ENCODE data around the gene RNF111. TPM values are rescaled to one million over a fixed set of nuclear protein-coding genes. Genes with fewer than 3 reads are reported as not detected.
A peak's percentile ranks its signal among the peaks of the same experiment; 100 is the strongest.

Gene RNF111
- total and polyA plus RNA-seq, 7 donors, result 7.6 to 28.6 (median 15.0) TPM

DNA sequence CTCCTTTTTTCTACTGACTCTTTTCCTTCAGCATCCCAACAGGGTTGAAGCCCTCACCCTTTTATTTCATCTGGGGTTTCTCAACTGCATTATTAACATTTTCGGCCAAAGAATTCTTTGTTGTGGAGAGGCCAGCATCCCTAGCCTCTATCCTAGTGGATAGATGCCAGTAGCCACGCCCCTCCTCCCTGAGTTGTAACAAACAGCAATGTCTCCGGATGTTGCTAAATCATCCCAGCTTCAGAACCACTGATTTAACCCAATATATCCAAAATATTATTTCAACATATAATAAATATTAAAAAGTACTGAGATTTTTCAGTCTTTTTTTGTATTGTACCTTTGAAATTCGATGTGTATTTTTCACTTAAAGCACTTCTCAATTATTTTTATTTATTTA, 2.0 kb upstream of the RNF111 start:
- WGBS, 2 donors, result 43 to 62% methylated on average over 4 of the region's 4 CpGs
- H3K9me3 ChIP-seq, result no peaks in the 10 kb centered on the region
- H3K27ac ChIP-seq, result no peak overlapping the region
- intact Hi-C loops (cut with DNase I), result loop anchor here (5.0 kb wide), 1 partner anchor 122 kb away; the partner anchor contains the start of gene CCNB2
- no peaks in the 10 kb centered on the region for H3K36me3 ChIP-seq
- no peaks in the 10 kb centered on the region for H3K27me3 ChIP-seq
- DNase-seq, result peak; percentile 83
- TF ChIP-seq, protein P1, sequence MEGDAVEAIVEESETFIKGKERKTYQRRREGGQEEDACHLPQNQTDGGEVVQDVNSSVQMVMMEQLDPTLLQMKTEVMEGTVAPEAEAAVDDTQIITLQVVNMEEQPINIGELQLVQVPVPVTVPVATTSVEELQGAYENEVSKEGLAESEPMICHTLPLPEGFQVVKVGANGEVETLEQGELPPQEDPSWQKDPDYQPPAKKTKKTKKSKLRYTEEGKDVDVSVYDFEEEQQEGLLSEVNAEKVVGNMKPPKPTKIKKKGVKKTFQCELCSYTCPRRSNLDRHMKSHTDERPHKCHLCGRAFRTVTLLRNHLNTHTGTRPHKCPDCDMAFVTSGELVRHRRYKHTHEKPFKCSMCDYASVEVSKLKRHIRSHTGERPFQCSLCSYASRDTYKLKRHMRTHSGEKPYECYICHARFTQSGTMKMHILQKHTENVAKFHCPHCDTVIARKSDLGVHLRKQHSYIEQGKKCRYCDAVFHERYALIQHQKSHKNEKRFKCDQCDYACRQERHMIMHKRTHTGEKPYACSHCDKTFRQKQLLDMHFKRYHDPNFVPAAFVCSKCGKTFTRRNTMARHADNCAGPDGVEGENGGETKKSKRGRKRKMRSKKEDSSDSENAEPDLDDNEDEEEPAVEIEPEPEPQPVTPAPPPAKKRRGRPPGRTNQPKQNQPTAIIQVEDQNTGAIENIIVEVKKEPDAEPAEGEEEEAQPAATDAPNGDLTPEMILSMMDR (IDR thresholded peaks at IDR 0.05), result no peak
- no peak for TF ChIP-seq POLR2A (IDR thresholded peaks at IDR 0.05)
- no peak for TF ChIP-seq EP300 (IDR thresholded peaks at IDR 0.05)
- no peak overlapping the region for H3K4me3 ChIP-seq
- H3K4me1 ChIP-seq, result peaks cover 0 to 27% (median 23%) of the 10 kb centered on the region in 4 donors

GRCh38 chr15:58987036-58987435, 427 bp upstream of the RNF111 start:
- peak overlapping the region; percentile 90 to 96 (median 92) for H3K27ac ChIP-seq
- WGBS, 2 donors, result 2 to 19% methylated on average over 9 of the region's 9 CpGs
- DNase-seq, result no peak
- TF ChIP-seq POLR2AphosphoS5 (IDR thresholded peaks at IDR 0.05) (no peak), EP300 (IDR thresholded peaks at IDR 0.05) (no peak), POLR2A (IDR thresholded peaks at IDR 0.05) (no peak)
- TF ChIP-seq, protein P1 (IDR thresholded peaks at IDR 0.05), result no peak
- H3K36me3 ChIP-seq, result peaks cover 0 to under 1% (median 0%) of the 10 kb centered on the region in 4 donors
- peaks cover 0 to 34% (median 26%) of the 10 kb centered on the region in 4 donors for H3K4me1 ChIP-seq
- no peaks in the 10 kb centered on the region for H3K27me3 ChIP-seq
- no peaks in the 10 kb centered on the region for H3K9me3 ChIP-seq
- H3K4me3 ChIP-seq, result peak overlapping the region; percentile 86 to 95 (median 90)
- intact Hi-C loops (cut with DNase I), result loop anchor here (2.0 to 5.0 kb wide), 3 partner anchors 54 to 452 kb away; partner anchors contain the start of genes CCNB2, FAM81A and SLTM

GRCh38 chr15:58988006-58988785, 733 bp downstream of the RNF111 start:
- H3K9me3 ChIP-seq, result no peaks in the 10 kb centered on the region
- TF ChIP-seq POLR2A (IDR thresholded peaks at IDR 0.05) (no peak), POLR2AphosphoS5 (IDR thresholded peaks at IDR 0.05) (no peak), EP300 (IDR thresholded peaks at IDR 0.05) (no peak)
- TF ChIP-seq, protein P1 (IDR thresholded peaks at IDR 0.05), result no peak
- WGBS, 2 donors, result 1% methylated on average over 36 of the region's 36 CpGs
- peak overlapping the region; percentile 90 to 96 (median 92) for H3K27ac ChIP-seq
- peak; percentile 81 for DNase-seq
- intact Hi-C loops (cut with DNase I), result loop anchor here (5.0 kb wide), 1 partner anchor 119 kb away; the partner anchor contains the start of gene CCNB2
- peak overlapping the region; percentile 86 to 95 (median 90) for H3K4me3 ChIP-seq
- H3K4me1 ChIP-seq, result peaks cover 0 to 34% (median 26%) of the 10 kb centered on the region in 4 donors
- no peaks in the 10 kb centered on the region for H3K27me3 ChIP-seq
- peaks cover 0 to 6% (median 0%) of the 10 kb centered on the region in 4 donors for H3K36me3 ChIP-seq

DNA sequence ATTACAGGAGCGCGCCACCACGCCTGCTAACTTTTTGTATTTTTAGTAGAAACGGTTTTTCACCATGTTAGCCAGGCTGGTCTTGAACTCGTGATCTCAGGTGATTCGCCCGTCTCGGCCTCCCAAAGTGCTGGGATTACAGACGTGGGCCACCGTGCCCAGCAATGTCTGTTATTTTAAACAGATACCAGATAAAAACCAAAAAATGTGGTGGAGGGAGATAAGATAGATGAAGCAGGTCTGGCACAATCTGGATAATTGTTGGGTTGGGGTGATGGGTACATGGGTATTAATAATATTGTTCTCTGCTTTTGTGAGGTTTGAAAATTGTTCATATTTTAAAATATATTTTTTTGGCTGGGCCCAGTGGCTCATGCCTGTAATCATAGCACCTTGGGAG, 4.7 kb downstream of the RNF111 start:
- H3K36me3 ChIP-seq, result peaks cover 0 to 6% (median 0%) of the 10 kb centered on the region in 4 donors
- WGBS, 2 donors, result 94 to 95% methylated on average over 10 of the region's 10 CpGs
- DNase-seq, result no peak
- no peaks in the 10 kb centered on the region for H3K27me3 ChIP-seq
- no peaks in the 10 kb centered on the region for H3K9me3 ChIP-seq
- no peak overlapping the region for H3K4me3 ChIP-seq
- no peak overlapping the region for H3K27ac ChIP-seq
- TF ChIP-seq EP300 (IDR thresholded peaks at IDR 0.05), result no peak
- no peak for TF ChIP-seq POLR2AphosphoS5 (IDR thresholded peaks at IDR 0.05)
- peaks cover 0 to 29% (median 26%) of the 10 kb centered on the region in 4 donors for H3K4me1 ChIP-seq
- intact Hi-C loops (cut with DNase I), result no loop called here

DNA sequence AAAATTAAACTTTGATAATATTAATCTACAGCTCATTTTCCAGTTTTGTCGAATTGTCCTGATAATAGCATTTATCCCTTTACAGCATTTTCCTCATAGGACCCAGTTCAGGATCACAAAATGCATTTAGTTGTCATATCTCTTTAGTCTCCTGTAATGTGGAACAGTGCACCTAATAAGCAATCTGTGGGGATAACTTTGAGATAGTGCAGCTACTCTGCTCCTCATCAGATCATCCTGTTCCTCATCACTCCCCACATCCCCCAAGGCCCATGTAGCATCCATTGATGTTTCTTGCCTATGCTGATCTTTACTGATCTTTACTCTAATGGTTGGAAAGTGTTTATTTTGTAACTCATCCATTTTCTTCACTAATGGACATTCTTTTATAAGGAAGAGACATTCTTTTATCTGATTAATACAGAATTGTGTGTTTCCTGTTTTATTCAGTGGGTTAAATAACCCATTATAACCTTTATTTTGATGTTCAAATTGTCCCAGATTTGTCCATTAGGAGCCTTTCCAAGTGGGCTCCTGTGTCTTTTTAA, 7.5 kb downstream of the RNF111 start:
- intact Hi-C loops (cut with DNase I), result no loop called here
- peaks cover 0 to 16% (median 12%) of the 10 kb centered on the region in 4 donors for H3K4me1 ChIP-seq
- H3K27me3 ChIP-seq, result no peaks in the 10 kb centered on the region
- H3K36me3 ChIP-seq, result peaks cover 0 to 6% (median 0%) of the 10 kb centered on the region in 4 donors
- H3K27ac ChIP-seq, result no peak overlapping the region
- H3K4me3 ChIP-seq, result no peak overlapping the region
- no peaks in the 10 kb centered on the region for H3K9me3 ChIP-seq
- TF ChIP-seq POLR2AphosphoS5 (IDR thresholded peaks at IDR 0.05), result no peak
- TF ChIP-seq, protein P1 (IDR thresholded peaks at IDR 0.05), result no peak
- TF ChIP-seq EP300 (IDR thresholded peaks at IDR 0.05), result no peak
- DNase-seq, result no peak
- 95 to 98% methylated on average over 1 of the region's 1 CpG for WGBS, 2 donors
